ENCODE measurements around the gene LTBP1.
"Not testable (repeated sequence)": the region's sequence is repeated elsewhere in the genome, so short reads cannot be mapped to it uniquely, and the experiment has no call there.

LTBP1 gene

GRCh38 chr2:33433279-33434235, 486.8 kb downstream of the LTBP1 start:
- DNase-seq (ENCODE audit: low spot score), result no peak
- in situ Hi-C loops (cut with MboI; ENCODE audit: low sequenced_read_pairs, unreplicated experiment), result no loop called here
- no peak for TF ChIP-seq CTCF (IDR thresholded peaks at IDR 0.05; ENCODE audit: borderline replicate concordance, control extremely low read depth, extremely low read depth, insufficient read depth, missing control alignments)

- in situ Hi-C loops (cut with MboI; ENCODE audit: low sequenced_read_pairs, unreplicated experiment), result no loop called here
- no peak for TF ChIP-seq CTCF (IDR thresholded peaks at IDR 0.05; ENCODE audit: borderline replicate concordance, control extremely low read depth, extremely low read depth, insufficient read depth, missing control alignments)
- DNase-seq (ENCODE audit: low spot score), result no peak
These were observed 488.8 kb downstream of the LTBP1 start for GRCh38 chr2:33435518-33435917.

GRCh38 chr2:33436083-33436482, 489.3 kb downstream of the LTBP1 start:
- in situ Hi-C loops (cut with MboI; ENCODE audit: low sequenced_read_pairs, unreplicated experiment), result no loop called here
- no peak for DNase-seq (ENCODE audit: low spot score)
- TF ChIP-seq CTCF (IDR thresholded peaks at IDR 0.05; ENCODE audit: borderline replicate concordance, control extremely low read depth, extremely low read depth, insufficient read depth, missing control alignments), result no peak

- in situ Hi-C loops (cut with MboI; ENCODE audit: low sequenced_read_pairs, unreplicated experiment), result no loop called here
- DNase-seq (ENCODE audit: low spot score), result no peak
- no peak for TF ChIP-seq CTCF (IDR thresholded peaks at IDR 0.05; ENCODE audit: borderline replicate concordance, control extremely low read depth, extremely low read depth, insufficient read depth, missing control alignments)
These were observed 490.5 kb downstream of the LTBP1 start for GRCh38 chr2:33437297-33437696.

GRCh38 chr2:33437815-33438214, 491.1 kb downstream of the LTBP1 start:
- no peak for TF ChIP-seq CTCF (IDR thresholded peaks at IDR 0.05; ENCODE audit: borderline replicate concordance, control extremely low read depth, extremely low read depth, insufficient read depth, missing control alignments)
- in situ Hi-C loops (cut with MboI; ENCODE audit: low sequenced_read_pairs, unreplicated experiment), result no loop called here
- no peak for DNase-seq (ENCODE audit: low spot score)

- peak; percentile 49 for TF ChIP-seq CTCF (IDR thresholded peaks at IDR 0.05; ENCODE audit: borderline replicate concordance, control extremely low read depth, extremely low read depth, insufficient read depth, missing control alignments)
- peak; percentile 67 for DNase-seq (ENCODE audit: low spot score)
These were observed 494.6 kb downstream of the LTBP1 start for GRCh38 chr2:33441235-33441810.

GRCh38 chr2:33442052-33442451, 495.3 kb downstream of the LTBP1 start:
- in situ Hi-C loops (cut with MboI; ENCODE audit: low sequenced_read_pairs, unreplicated experiment); DNase-seq (ENCODE audit: low spot score): not testable (repeated sequence)

More at GRCh38 chr2:33441235-33441810, 494.6 kb downstream of the LTBP1 start:
- in situ Hi-C loops (cut with MboI; ENCODE audit: low sequenced_read_pairs, unreplicated experiment), result no loop called here

Measured in GM13976 (cell line).